HG02759 (cell line): ENCODE results near the gene GABRB1.

Source experiments
- ATAC-seq: cut with Tn5 transposase; IDR thresholded peaks from one replicate; pipeline ENCODE4 v1.9.1; 2021; ENCODE audit warnings: mild to moderate bottlenecking, moderate library complexity; ENCODE audit not compliant: unreplicated experiment

The GABRB1 gene

DNA sequence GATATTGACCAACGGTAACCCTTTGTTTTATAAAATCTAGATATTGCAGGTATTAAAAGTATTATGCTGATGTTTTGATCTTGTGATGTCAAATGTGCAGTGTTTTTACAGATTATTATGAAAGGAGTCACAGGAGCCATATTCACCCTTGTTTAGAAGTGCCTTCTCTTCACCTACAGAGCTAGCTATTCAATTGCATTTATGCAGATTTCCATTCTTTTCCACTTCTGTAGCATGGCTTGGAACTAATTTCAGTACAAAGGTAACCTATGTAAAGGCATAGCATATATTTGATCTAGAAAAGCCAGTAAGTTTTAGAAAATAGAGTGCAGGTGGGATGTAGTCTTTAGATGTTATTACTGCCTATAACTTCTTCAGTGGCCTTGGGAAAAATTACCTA lies 176.2 kb downstream of the GABRB1 start:
- ATAC-seq = no peak

- no peak for ATAC-seq
These were observed 178.5 kb downstream of the GABRB1 start for GRCh38 chr4:47209833-47210232.

DNA sequence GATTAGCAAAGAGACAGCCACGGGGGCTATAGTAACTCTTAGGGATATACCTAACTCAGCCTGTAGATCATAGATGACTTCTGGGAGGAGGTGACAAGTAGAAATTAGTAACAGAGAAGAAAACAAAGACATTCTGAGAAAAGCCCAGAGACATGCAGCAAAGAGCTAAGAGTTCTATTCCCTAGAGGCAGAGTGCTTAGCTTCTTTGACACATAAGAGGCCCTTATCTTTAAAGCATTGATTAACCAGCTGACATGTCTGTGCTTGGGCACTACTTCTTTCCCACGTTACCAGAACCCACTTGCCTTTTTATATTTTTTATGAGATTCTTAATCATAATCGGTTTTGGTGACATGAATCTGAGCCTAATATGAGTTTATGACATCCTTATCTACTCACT lies 179.5 kb downstream of the GABRB1 start:
- peak; percentile 38 for ATAC-seq

DNA sequence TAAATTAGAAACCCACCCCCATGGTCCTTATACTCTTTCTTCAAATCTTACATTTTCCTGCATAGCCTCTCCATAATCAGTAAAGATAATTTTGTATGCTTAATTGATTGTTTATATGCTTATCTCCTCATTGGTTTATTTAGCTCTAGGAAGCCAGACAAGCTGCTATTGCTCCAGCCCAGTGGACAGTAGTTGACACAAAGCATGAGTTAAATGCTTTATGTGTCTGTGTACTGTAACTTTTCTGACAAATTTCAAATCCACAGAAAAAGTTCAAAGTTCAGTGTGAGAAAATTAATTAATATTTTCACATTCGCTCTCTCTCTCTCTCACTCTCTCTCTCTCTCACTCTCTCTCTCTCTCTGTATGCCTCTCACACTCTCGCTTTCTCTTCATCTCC lies 181.7 kb downstream of the GABRB1 start:
- ATAC-seq = no peak

DNA sequence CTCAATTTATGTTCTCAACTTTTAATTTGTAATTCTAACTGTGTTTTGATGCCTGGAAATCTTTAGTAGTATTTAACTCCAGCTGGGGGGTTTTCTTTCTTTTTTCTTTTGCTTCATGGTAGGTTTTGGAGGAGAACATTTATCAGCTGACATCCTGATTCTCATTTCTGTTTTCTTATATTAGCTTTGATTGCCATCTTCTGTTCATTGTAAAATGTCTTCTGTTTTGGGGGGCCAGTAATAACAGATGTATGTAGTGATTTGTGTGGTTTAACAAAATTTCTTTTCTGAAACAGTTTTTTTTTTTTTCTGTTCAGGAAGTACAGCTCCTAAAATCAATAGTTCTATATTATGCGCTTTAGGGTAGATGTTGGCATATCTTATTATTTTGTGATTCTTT lies 182.2 kb downstream of the GABRB1 start:
- no peak for ATAC-seq

GRCh38 chr4:47213971-47214370 lies 182.6 kb downstream of the GABRB1 start:
- no peak for ATAC-seq

GRCh38 chr4:47215759-47216158 lies 184.4 kb downstream of the GABRB1 start:
- no peak for ATAC-seq

GRCh38 chr4:47217291-47217690 lies 185.9 kb downstream of the GABRB1 start:
- no peak for ATAC-seq

GRCh38 chr4:47217884-47218283 lies 186.5 kb downstream of the GABRB1 start:
- no peak for ATAC-seq

- no peak for ATAC-seq
These were observed 187.3 kb downstream of the GABRB1 start for GRCh38 chr4:47218631-47219030.

GRCh38 chr4:47219586-47219985 lies 188.2 kb downstream of the GABRB1 start:
- ATAC-seq = no peak

GRCh38 chr4:47221721-47222120 lies 190.4 kb downstream of the GABRB1 start:
- no peak for ATAC-seq

- ATAC-seq = no peak
These were observed 190.9 kb downstream of the GABRB1 start for GRCh38 chr4:47222276-47222675.

GRCh38 chr4:47224361-47224760 lies 193.0 kb downstream of the GABRB1 start:
- ATAC-seq = no peak

DNA sequence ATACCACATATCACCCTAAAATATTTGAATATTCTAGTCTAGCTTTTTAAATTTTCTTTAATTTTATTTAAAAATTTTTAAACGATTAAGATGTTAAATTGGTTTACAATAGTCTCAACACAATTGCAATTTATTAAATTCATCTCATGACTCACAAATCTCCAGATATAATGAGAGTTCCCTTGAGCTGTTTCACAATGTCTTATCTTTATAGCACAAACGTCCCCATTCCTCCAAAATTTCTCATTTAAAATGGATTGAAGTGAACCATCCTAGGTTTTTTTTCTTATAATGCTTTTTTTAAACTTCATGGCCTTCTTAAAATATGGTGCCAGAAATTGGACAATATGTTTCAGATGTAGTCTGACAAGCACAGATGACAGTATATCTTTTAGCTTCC lies 204.4 kb downstream of the GABRB1 start:
- no peak for ATAC-seq

- no peak for ATAC-seq
These were observed 207.3 kb downstream of the GABRB1 start for GRCh38 chr4:47238667-47239066.

GRCh38 chr4:47239649-47240048 lies 208.3 kb downstream of the GABRB1 start:
- ATAC-seq = no peak

GRCh38 chr4:47251348-47252135 lies 220.2 kb downstream of the GABRB1 start:
- no peak for ATAC-seq

GRCh38 chr4:47263721-47264120 lies 232.4 kb downstream of the GABRB1 start:
- no peak for ATAC-seq

- ATAC-seq = no peak
These were observed 239.0 kb downstream of the GABRB1 start for GRCh38 chr4:47270201-47270888.

DNA sequence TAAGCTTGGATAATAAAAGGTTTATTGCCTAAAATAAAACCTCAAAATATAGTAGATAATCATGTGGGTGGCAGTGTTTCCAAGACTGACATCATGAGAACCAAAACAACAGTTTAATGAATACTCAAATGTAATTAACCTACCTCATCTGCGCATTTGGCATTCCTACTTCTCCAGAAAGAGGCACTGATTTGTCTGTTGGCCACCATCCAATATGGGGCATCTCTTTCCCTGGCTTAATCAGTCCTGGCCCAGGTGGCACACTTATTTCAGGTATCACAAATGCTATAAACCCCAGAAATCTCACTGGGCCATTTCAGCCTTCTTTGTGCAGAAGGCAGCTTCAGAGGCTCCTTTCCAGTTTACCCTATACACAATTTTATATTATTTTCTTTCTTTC lies 239.9 kb downstream of the GABRB1 start:
- no peak for ATAC-seq

DNA sequence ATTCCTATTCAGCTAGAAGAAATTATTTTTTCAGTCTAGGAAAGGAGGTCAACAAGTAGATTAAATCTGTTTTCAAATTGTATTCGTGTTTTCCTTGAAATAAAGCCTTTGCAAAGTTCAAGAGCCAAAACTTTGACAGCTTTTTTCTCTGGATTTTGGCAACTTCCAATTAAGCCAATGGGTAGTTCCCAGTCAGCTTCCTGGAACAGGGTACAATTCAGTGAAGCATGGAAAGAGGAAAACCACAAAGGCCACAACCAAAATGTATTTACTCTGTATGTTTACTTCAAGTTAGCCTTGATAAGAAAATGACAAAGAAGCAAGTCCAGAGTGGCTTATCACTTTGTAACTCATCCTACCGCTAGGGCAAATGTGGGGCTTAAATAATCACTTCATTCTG lies 243.5 kb downstream of the GABRB1 start:
- ATAC-seq = no peak
